D721Med (cell line): ENCODE measurements around the gene NRAS.

Experiments used
- DNase-seq: peaks from one replicate; pipeline ENCODE4 v3.0.0; 2011; ENCODE audit warnings: low spot score; ENCODE audit not compliant: insufficient read length
- FAIRE-seq: peaks from 2 replicates; lab custom pipeline; 2011; peaks lifted over from hg19 to GRCh38; lab: Jason Lieb, UNC
- CTCF ChIP-seq: IDR thresholded peaks from 2 replicates; pipeline ENCODE4 v1.5.1; 2012; ENCODE audit warnings: mild to moderate bottlenecking, control low read depth; ENCODE audit not compliant: insufficient read depth; ENCODE audit errors: missing control alignments

Gene NRAS

GRCh38 chr1:114695430-114696058 is 21.0 kb downstream of the NRAS start, which contains the start of gene AMPD1:
TSS of gene AMPD1 (minus strand) at chr1:114695546. CDS start at chr1:114695471, 75 bp downstream.
- DNase-seq (no peak), FAIRE-seq (no peak)
- no peak for TF ChIP-seq CTCF

- no peak for DNase-seq
- no peak for FAIRE-seq
- TF ChIP-seq CTCF: no peak
Measured at GRCh38 chr1:114694540-114695310, 21.8 kb downstream of the NRAS start.

- no peak for FAIRE-seq
Measured at GRCh38 chr1:114692947-114693346, 23.6 kb downstream of the NRAS start.

GRCh38 chr1:114691061-114691460 is 25.5 kb downstream of the NRAS start:
- FAIRE-seq (no peak), DNase-seq (no peak)
- TF ChIP-seq CTCF: no peak

More at GRCh38 chr1:114692947-114693346, 23.6 kb downstream of the NRAS start:
- no peak for DNase-seq
- TF ChIP-seq CTCF: no peak

- DNase-seq: no peak
- no peak for FAIRE-seq
- no peak for TF ChIP-seq CTCF
Measured at GRCh38 chr1:114690148-114690547, 26.4 kb downstream of the NRAS start.

GRCh38 chr1:114688526-114688925 is 28.0 kb downstream of the NRAS start:
- DNase-seq (no peak), FAIRE-seq (no peak)
- TF ChIP-seq CTCF: no peak

- DNase-seq: no peak
- FAIRE-seq: no peak
- no peak for TF ChIP-seq CTCF
Measured at GRCh38 chr1:114685851-114686250, 30.7 kb downstream of the NRAS start.
